ENCODE data around the gene SPHK2.

The SPHK2 gene

DNA sequence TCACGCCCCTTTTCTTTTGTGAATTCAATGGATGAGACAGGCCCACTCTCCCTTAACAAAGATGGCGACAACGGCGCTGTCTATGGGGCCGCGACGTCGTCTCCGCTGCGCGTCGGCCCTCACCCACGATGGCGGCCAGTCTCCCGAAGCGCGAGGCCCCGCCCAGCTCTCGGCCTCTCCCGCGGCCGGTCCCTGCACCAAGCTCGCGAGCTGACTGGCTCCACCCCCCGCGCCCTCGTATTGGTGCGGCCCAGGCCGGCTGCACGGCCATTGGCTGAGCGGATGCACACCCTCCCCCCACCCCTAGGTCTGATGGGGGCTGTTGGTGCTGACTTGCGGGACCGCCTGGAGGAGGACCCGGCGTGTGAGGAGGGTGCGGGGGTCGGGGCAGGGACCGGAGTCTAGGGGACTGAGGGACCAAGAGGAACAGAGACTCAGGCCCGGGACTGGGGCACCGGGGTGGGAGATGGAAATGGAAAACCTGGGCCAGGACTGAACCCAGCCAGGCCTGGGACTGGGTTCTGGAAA, 4.8 kb downstream of the SPHK2 start (continued):
- TF ChIP-seq, protein P1, sequence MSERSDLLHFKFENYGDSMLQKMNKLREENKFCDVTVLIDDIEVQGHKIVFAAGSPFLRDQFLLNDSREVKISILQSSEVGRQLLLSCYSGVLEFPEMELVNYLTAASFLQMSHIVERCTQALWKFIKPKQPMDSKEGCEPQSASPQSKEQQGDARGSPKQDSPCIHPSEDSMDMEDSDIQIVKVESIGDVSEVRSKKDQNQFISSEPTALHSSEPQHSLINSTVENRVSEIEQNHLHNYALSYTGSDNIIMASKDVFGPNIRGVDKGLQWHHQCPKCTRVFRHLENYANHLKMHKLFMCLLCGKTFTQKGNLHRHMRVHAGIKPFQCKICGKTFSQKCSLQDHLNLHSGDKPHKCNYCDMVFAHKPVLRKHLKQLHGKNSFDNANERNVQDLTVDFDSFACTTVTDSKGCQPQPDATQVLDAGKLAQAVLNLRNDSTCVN (tag by site-specific recombination; optimal IDR thresholded peaks at IDR 0.05): peak; percentile 62
- TF ChIP-seq ZNF248 (tag by site-specific recombination; IDR thresholded peaks at IDR 0.05): no peak
- no peak for TF ChIP-seq ZNF654 (tag by site-specific recombination; IDR thresholded peaks at IDR 0.05; ENCODE audit: low read depth)
- TF ChIP-seq KLF8 (tag by site-specific recombination; IDR thresholded peaks at IDR 0.05): peak; percentile 73
- no peak for TF ChIP-seq ZNF133 (tag by site-specific recombination; IDR thresholded peaks at IDR 0.05)
- TF ChIP-seq, protein P2, sequence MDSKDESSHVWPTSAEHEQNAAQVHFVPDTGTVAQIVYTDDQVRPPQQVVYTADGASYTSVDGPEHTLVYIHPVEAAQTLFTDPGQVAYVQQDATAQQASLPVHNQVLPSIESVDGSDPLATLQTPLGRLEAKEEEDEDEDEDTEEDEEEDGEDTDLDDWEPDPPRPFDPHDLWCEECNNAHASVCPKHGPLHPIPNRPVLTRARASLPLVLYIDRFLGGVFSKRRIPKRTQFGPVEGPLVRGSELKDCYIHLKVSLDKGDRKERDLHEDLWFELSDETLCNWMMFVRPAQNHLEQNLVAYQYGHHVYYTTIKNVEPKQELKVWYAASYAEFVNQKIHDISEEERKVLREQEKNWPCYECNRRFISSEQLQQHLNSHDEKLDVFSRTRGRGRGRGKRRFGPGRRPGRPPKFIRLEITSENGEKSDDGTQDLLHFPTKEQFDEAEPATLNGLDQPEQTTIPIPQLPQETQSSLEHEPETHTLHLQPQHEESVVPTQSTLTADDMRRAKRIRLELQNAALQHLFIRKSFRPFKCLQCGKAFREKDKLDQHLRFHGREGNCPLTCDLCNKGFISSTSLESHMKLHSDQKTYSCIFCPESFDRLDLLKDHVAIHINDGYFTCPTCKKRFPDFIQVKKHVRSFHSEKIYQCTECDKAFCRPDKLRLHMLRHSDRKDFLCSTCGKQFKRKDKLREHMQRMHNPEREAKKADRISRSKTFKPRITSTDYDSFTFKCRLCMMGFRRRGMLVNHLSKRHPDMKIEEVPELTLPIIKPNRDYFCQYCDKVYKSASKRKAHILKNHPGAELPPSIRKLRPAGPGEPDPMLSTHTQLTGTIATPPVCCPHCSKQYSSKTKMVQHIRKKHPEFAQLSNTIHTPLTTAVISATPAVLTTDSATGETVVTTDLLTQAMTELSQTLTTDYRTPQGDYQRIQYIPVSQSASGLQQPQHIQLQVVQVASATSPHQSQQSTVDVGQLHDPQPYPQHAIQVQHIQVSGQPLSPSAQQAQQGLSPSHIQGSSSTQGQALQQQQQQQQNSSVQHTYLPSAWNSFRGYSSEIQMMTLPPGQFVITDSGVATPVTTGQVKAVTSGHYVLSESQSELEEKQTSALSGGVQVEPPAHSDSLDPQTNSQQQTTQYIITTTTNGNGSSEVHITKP (tag by site-specific recombination; IDR thresholded peaks at IDR 0.05): peak; percentile 96
- TF ChIP-seq YY2 (tag by site-specific recombination; IDR thresholded peaks at IDR 0.05): peak; percentile 92
- peak; percentile 95 for TF ChIP-seq SP2 (tag by site-specific recombination; IDR thresholded peaks at IDR 0.05)
- TF ChIP-seq ZNF280C (tag by site-specific recombination; IDR thresholded peaks at IDR 0.05): no peak
- TF ChIP-seq, protein P3, sequence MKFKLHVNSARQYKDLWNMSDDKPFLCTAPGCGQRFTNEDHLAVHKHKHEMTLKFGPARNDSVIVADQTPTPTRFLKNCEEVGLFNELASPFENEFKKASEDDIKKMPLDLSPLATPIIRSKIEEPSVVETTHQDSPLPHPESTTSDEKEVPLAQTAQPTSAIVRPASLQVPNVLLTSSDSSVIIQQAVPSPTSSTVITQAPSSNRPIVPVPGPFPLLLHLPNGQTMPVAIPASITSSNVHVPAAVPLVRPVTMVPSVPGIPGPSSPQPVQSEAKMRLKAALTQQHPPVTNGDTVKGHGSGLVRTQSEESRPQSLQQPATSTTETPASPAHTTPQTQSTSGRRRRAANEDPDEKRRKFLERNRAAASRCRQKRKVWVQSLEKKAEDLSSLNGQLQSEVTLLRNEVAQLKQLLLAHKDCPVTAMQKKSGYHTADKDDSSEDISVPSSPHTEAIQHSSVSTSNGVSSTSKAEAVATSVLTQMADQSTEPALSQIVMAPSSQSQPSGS (tag by site-specific recombination; IDR thresholded peaks at IDR 0.05; ENCODE audit: low read depth): no peak
- TF ChIP-seq ZNF639 (tag by site-specific recombination; IDR thresholded peaks at IDR 0.05): no peak
- no peak for TF ChIP-seq ZNF211 (tag by site-specific recombination; IDR thresholded peaks at IDR 0.05; ENCODE audit: low read depth)
- TF ChIP-seq, protein P4, sequence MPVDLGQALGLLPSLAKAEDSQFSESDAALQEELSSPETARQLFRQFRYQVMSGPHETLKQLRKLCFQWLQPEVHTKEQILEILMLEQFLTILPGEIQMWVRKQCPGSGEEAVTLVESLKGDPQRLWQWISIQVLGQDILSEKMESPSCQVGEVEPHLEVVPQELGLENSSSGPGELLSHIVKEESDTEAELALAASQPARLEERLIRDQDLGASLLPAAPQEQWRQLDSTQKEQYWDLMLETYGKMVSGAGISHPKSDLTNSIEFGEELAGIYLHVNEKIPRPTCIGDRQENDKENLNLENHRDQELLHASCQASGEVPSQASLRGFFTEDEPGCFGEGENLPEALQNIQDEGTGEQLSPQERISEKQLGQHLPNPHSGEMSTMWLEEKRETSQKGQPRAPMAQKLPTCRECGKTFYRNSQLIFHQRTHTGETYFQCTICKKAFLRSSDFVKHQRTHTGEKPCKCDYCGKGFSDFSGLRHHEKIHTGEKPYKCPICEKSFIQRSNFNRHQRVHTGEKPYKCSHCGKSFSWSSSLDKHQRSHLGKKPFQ (tag by site-specific recombination; IDR thresholded peaks at IDR 0.05): no peak
- TF ChIP-seq GLIS1 (tag by site-specific recombination; IDR thresholded peaks at IDR 0.05): peak; percentile 75
- TF ChIP-seq ZNF214 (tag by site-specific recombination; IDR thresholded peaks at IDR 0.05; ENCODE audit: borderline replicate concordance): no peak
- TF ChIP-seq ZNF274 (IDR thresholded peaks at IDR 0.05; ENCODE audit: low read length): no peak
- TF ChIP-seq ZNF274 (tag by site-specific recombination; IDR thresholded peaks at IDR 0.05; ENCODE audit: borderline replicate concordance): no peak
- no peak for TF ChIP-seq ZNF184 (tag by site-specific recombination; IDR thresholded peaks at IDR 0.05)
- TF ChIP-seq ZNF623 (tag by site-specific recombination; IDR thresholded peaks at IDR 0.05): no peak
- TF ChIP-seq ZNF645 (tag by site-specific recombination; IDR thresholded peaks at IDR 0.05): no peak
- TF ChIP-seq ZNF324 (tag by site-specific recombination; IDR thresholded peaks at IDR 0.05): no peak
- TF ChIP-seq, protein P5, sequence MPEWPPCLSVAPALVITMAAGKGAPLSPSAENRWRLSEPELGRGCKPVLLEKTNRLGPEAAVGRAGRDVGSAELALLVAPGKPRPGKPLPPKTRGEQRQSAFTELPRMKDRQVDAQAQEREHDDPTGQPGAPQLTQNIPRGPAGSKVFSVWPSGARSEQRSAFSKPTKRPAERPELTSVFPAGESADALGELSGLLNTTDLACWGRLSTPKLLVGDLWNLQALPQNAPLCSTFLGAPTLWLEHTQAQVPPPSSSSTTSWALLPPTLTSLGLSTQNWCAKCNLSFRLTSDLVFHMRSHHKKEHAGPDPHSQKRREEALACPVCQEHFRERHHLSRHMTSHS (tag by site-specific recombination; IDR thresholded peaks at IDR 0.05): no peak
- TF ChIP-seq ZNF76 (tag by site-specific recombination; IDR thresholded peaks at IDR 0.05; ENCODE audit: borderline replicate concordance, low read depth): peak; percentile 75
- TF ChIP-seq ZNF423 (tag by site-specific recombination; IDR thresholded peaks at IDR 0.05): no peak
- no peak for TF ChIP-seq ZNF10 (tag by site-specific recombination; IDR thresholded peaks at IDR 0.05)
- no peak for TF ChIP-seq ZNF366 (tag by site-specific recombination; conservative IDR thresholded peaks at IDR 0.05)
- no peak for TF ChIP-seq ZNF707 (tag by site-specific recombination; IDR thresholded peaks at IDR 0.05)

Data from HEK293 (cell line).